ENCODE measurements around the gene NUDT8.

DNA sequence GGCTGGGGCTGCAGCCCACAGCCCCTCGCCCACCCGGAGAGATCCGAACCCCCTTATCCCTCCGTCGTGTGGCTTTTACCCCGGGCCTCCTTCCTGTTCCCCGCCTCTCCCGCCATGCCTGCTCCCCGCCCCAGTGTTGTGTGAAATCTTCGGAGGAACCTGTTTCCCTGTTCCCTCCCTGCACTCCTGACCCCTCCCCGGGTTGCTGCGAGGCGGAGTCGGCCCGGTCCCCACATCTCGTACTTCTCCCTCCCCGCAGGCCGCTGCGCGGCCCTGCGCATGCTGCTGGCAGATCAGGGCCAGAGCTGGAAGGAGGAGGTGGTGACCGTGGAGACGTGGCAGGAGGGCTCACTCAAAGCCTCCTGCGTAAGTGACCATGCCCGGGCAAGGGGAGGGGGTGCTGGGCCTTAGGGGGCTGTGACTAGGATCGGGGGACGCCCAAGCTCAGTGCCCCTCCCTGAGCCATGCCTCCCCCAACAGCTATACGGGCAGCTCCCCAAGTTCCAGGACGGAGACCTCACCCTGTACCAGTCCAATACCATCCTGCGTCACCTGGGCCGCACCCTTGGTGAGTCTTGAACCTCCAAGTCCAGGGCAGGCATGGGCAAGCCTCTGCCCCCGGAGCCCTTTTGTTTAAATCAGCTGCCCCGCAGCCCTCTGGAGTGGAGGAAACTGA, 45.4 kb downstream of the NUDT8 start:
- TF ChIP-seq ZNF274 (IDR thresholded peaks at IDR 0.05; ENCODE audit: low read depth, low read length) (no peak), YY1 (IDR thresholded peaks at IDR 0.05; ENCODE audit: insufficient read depth, insufficient read length) (no peak)

All from NT2/D1 (cell line).